Mesodermal cell (in vitro differentiated cells): ENCODE data around the gene TNFAIP8.

Experiments used
- H3K27ac ChIP-seq: 2 replicates; pipeline ENCODE4 v1.7.0; 2013; ENCODE audit warnings: mild to moderate bottlenecking, low read depth, low read length, moderate library complexity; ENCODE audit not compliant: severe bottlenecking
- H3K36me3 ChIP-seq: 2 replicates; pipeline ENCODE4 v1.7.1; 2013; ENCODE audit warnings: mild to moderate bottlenecking, low read length, moderate library complexity; ENCODE audit not compliant: control insufficient read depth, insufficient read depth
- H3K4me1 ChIP-seq: one replicate; pipeline ENCODE4 v1.7.1; 2013; ENCODE audit warnings: mild to moderate bottlenecking, low read length; ENCODE audit not compliant: insufficient read depth, control insufficient read depth, poor library complexity, severe bottlenecking
- H3K4me3 ChIP-seq: 2 replicates; pipeline ENCODE4 v1.7.0; 2013; ENCODE audit warnings: low read length, control low read depth, mild to moderate bottlenecking; ENCODE audit not compliant: insufficient read depth, poor library complexity, severe bottlenecking; ENCODE audit errors: extremely low read depth
- H3K9me3 ChIP-seq: 2 replicates; pipeline ENCODE4 v1.7.1; 2013; ENCODE audit warnings: mild to moderate bottlenecking, low read length, moderate library complexity; ENCODE audit not compliant: control insufficient read depth
- WGBS, 2 experiments: methylation state at CpG; one replicate each; pipeline ENCODE4 v1.1.5; 2013; ENCODE audit warnings: missing lambda C conversion rate in 2 of 2; ENCODE audit not compliant: insufficient coverage in 2 of 2; 5-methylcytosine and 5-hydroxymethylcytosine counted together

TNFAIP8 gene

GRCh38 chr5:119396030-119396664 is 40.3 kb downstream of the TNFAIP8 start:
- H3K4me3 ChIP-seq: no peak overlapping the region
- no peak overlapping the region for H3K27ac ChIP-seq
- no peaks in the 10 kb centered on the region for H3K9me3 ChIP-seq
- peaks cover 6% of the 10 kb centered on the region for H3K36me3 ChIP-seq
- no peaks in the 10 kb centered on the region for H3K4me1 ChIP-seq
- WGBS, 2 experiments: 90 to 100% methylated on average over 2 to 3 of the region's 6 CpGs

GRCh38 chr5:119397518-119398380 is 41.9 kb downstream of the TNFAIP8 start:
- Histone ChIP-seq H3K36me3 (peaks cover 4% of the 10 kb centered on the region), H3K27ac (no peak overlapping the region), H3K4me1 (no peaks in the 10 kb centered on the region), H3K4me3 (no peak overlapping the region), H3K9me3 (no peaks in the 10 kb centered on the region)
- WGBS, 2 experiments: 93 to 100% methylated on average over 4 to 8 of the region's 10 CpGs

GRCh38 chr5:119398727-119399466 is 43.1 kb downstream of the TNFAIP8 start:
- H3K9me3 ChIP-seq: no peaks in the 10 kb centered on the region
- 87 to 92% methylated on average over 6 to 7 of the region's 12 CpGs for WGBS, 2 experiments
- H3K27ac ChIP-seq: no peak overlapping the region
- no peaks in the 10 kb centered on the region for H3K4me1 ChIP-seq
- no peak overlapping the region for H3K4me3 ChIP-seq
- H3K36me3 ChIP-seq: no peaks in the 10 kb centered on the region

GRCh38 chr5:119400245-119400644 is 44.4 kb downstream of the TNFAIP8 start:
- Histone ChIP-seq H3K4me3 (no peak overlapping the region), H3K9me3 (no peaks in the 10 kb centered on the region), H3K36me3 (no peaks in the 10 kb centered on the region), H3K4me1 (no peaks in the 10 kb centered on the region), H3K27ac (no peak overlapping the region)
- 88 to 100% methylated on average over 1 of the region's 2 CpGs for WGBS, 2 experiments

DNA sequence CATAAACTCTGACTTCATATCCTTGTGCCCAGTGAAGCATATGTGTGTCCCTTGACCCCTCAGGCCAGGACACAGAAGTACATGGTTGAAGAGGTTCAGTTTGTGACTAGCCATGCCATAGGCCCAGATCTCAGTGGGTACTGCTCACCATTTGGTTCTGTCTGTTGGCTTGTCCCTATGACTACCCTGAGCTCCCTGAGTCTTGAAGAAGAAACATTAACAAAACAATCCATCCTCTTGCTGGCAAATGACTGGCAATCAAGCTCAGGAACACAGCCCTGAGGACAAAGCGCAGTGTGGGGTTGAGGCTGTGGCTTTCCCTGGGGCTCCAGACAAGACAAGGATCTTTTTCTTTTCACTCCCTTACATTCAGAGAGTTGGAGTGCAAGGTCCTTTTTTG is 46.3 kb downstream of the TNFAIP8 start:
- no peak overlapping the region for H3K27ac ChIP-seq
- H3K4me3 ChIP-seq: no peak overlapping the region
- no CpG with 5 or more reads among the region's 1 CpG for WGBS, 2 experiments
- H3K4me1 ChIP-seq: peaks cover 3% of the 10 kb centered on the region
- no peaks in the 10 kb centered on the region for H3K9me3 ChIP-seq
- H3K36me3 ChIP-seq: no peaks in the 10 kb centered on the region

DNA sequence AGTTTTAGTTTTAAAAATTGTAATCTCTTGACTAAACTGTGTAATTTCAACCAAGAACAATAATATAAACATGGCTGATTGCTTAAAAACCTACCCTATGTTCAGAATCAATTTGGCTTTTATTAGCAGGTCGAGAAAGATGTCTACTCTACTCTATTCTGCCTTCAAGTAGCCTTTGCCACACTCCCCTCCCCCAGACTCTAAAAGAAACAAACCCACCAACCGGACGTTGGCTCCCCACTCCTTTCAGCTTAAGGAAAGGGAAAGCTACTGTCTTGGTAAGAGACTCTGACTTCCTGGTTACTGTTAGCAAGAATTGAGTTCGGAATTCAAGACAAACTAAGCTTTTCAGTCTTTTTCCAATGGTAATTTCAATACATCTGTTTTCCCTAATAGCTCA is 46.7 kb downstream of the TNFAIP8 start:
- 46 to 50% methylated on average over 2 to 4 of the region's 4 CpGs for WGBS, 2 experiments

DNA sequence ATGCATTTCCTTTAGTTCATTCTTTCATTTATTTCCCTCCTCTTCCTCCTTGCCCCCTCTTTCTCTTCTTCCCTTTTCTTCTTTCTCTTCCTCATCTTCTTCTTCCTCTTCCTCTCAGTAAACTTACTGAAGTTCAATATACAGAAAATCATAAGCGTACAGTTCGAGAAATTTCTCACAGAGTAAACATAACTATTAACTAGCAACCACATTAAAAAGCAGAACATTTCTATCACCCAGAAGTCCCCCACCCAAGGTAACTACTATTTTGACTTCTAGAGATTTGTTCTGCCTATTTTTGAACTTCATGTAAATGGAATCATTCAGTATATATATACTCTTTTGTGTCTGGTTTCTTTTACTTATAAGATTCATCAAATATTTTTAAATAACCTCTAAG is 48.2 kb downstream of the TNFAIP8 start:
- WGBS, 2 experiments: 80 to 100% methylated on average over 1 to 2 of the region's 2 CpGs
- Histone ChIP-seq H3K4me1 (peaks cover 3% of the 10 kb centered on the region), H3K4me3 (no peak overlapping the region), H3K27ac (no peak overlapping the region), H3K36me3 (no peaks in the 10 kb centered on the region), H3K9me3 (no peaks in the 10 kb centered on the region)

More for the DNA sequence above, 46.7 kb downstream of the TNFAIP8 start:
- Histone ChIP-seq H3K9me3 (no peaks in the 10 kb centered on the region), H3K4me3 (no peak overlapping the region), H3K27ac (no peak overlapping the region), H3K36me3 (no peaks in the 10 kb centered on the region), H3K4me1 (peaks cover 3% of the 10 kb centered on the region)

DNA sequence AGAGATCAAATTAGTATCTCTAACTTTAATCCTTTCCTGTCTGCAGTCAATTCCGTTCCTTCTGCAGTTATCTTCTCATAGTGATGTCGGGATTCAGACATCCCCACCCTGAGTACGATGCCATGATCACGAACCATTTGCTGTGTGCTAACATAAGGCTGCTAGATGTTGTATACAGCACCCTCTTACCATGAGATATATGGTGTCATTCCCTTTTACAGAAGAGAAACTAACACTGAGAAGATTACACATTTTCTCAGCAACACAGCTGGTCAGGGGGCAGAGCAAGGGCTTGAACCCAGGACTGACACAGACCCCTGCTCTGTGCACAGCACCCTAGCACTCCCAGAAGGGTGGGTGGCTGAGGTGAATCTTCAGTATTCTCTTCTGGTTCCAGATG is 49.6 kb downstream of the TNFAIP8 start:
- no peak overlapping the region for H3K4me3 ChIP-seq

GRCh38 chr5:119406551-119407110 is 50.8 kb downstream of the TNFAIP8 start:
- H3K4me1 ChIP-seq: peaks cover 10% of the 10 kb centered on the region
- WGBS, 2 experiments: 92 to 98% methylated on average over 2 to 4 of the region's 5 CpGs
- no peak overlapping the region for H3K4me3 ChIP-seq
- no peaks in the 10 kb centered on the region for H3K9me3 ChIP-seq
- no peaks in the 10 kb centered on the region for H3K36me3 ChIP-seq
- no peak overlapping the region for H3K27ac ChIP-seq

More for the DNA sequence above, 49.6 kb downstream of the TNFAIP8 start:
- Histone ChIP-seq H3K27ac (no peak overlapping the region), H3K4me1 (peaks cover 3% of the 10 kb centered on the region), H3K36me3 (no peaks in the 10 kb centered on the region), H3K9me3 (no peaks in the 10 kb centered on the region)
- WGBS, 2 experiments: 88% methylated on average over 3 of the region's 4 CpGs; no CpG with 5 or more reads in 1 of the 2 experiments

DNA sequence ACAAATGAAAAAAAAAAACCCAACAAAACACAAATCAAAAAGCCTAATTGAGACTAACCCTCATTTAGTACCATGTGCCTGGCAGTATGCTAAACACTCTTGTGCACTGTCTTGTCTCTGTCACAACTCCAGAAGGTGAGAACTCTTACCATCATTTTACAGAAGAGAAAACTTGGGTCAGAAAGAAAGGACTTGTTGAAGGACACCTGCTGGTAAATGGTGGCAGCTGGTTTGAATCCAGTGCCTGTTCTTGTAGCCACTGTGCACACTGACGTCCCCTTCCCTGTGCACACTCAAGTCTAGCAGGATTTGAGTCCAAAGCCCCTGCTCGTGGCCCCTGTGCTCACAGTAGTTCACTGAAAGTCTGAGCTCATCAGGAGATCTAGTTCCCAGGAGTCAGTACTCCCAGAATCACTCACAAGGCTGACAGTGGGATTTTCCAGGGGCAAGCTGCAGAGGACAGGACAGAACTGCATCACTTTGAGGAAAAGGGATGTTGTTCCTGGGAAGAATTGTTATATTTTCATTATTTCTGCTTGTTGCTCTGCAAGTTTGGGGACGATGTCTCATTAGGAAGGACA is 53.5 kb downstream of the TNFAIP8 start:
- 70 to 78% methylated on average over 2 of the region's 3 CpGs for WGBS, 2 experiments
- Histone ChIP-seq H3K9me3 (no peaks in the 10 kb centered on the region), H3K36me3 (no peaks in the 10 kb centered on the region), H3K4me1 (peaks cover 10% of the 10 kb centered on the region), H3K4me3 (no peak overlapping the region), H3K27ac (no peak overlapping the region)
